Colonic mucosa (tissue), 4 donors: ENCODE results near the gene THSD7A. TPM values are rescaled to one million over a fixed set of nuclear protein-coding genes. Genes with fewer than 3 reads are reported as not detected.
A peak's percentile ranks its signal among the peaks of the same experiment; 100 is the strongest.

Source experiments
- DNase-seq: peaks from one replicate; pipeline ENCODE4 v3.0.0-alpha.2; 2020
- H3K27ac ChIP-seq: fragments of 200-600 bp; one replicate; pipeline ENCODE4 v1.8.0; 2021
- H3K27me3 ChIP-seq: fragments of 200-600 bp; one replicate; pipeline ENCODE4 v1.8.0; 2021
- H3K36me3 ChIP-seq: fragments of 200-600 bp; one replicate; pipeline ENCODE4 v1.8.0; 2021
- H3K4me1 ChIP-seq: fragments of 200-600 bp; one replicate; pipeline ENCODE4 v1.8.0; 2021; ENCODE audit warnings: mild to moderate bottlenecking
- H3K4me3 ChIP-seq: fragments of 200-600 bp; one replicate; pipeline ENCODE4 v1.8.0; 2021
- H3K9ac ChIP-seq, 2 donors: one replicate each; pipeline ENCODE4 v1.7.0; 2013; ENCODE audit warnings: control low read depth in 2 of 2, low read depth in 2 of 2, low read length in 2 of 2
- H3K9me3 ChIP-seq: fragments of 200-600 bp; one replicate; pipeline ENCODE4 v1.8.0; 2021
- intact Hi-C: fragments of 100-400 bp; cut with DNase I; formaldehyde crosslinking; loops from one replicate; pipeline ENCODE4 v1.14.1; 2022
- total RNA-seq, 2 donors: library from RNA; stranded (reverse); fragmentation: NEBNext Ultra II Directional in 1 of 2; extraction: Animal tissue kit (Norgen Biotek cat#: 25700) in 1 of 2; gene quantifications; one replicate each; pipeline ENCODE4 v1.2.1, GENCODE V29; 2021
- TF ChIP-seq, protein P1 (sequence below): fragments of 200-600 bp; IDR thresholded peaks from one replicate; pipeline ENCODE4 v1.8.0; 2022; ENCODE audit warnings: antibody characterized with exemption, mild to moderate bottlenecking
- donor health status: healthy.
- donor health status: DM: no; HTN: no; CAD: no.
- donor health status: DM: no; HTN: no; CAD: no.

Gene THSD7A
- total RNA-seq, 2 donors from 2014 or later, result 2.1 to 2.3 TPM

GRCh38 chr7:11841657-11842056 lies 9.7 kb upstream of the THSD7A start:
- Histone ChIP-seq H3K27me3 (no peaks in the 10 kb centered on the region), H3K36me3 (no peaks in the 10 kb centered on the region), H3K4me3 (no peak overlapping the region), H3K9ac (no peak overlapping the region), H3K4me1 (no peaks in the 10 kb centered on the region), H3K27ac (no peak overlapping the region), H3K9me3 (no peaks in the 10 kb centered on the region)
- no peak for DNase-seq
- intact Hi-C loops, result no loop called here
- TF ChIP-seq, protein P1, sequence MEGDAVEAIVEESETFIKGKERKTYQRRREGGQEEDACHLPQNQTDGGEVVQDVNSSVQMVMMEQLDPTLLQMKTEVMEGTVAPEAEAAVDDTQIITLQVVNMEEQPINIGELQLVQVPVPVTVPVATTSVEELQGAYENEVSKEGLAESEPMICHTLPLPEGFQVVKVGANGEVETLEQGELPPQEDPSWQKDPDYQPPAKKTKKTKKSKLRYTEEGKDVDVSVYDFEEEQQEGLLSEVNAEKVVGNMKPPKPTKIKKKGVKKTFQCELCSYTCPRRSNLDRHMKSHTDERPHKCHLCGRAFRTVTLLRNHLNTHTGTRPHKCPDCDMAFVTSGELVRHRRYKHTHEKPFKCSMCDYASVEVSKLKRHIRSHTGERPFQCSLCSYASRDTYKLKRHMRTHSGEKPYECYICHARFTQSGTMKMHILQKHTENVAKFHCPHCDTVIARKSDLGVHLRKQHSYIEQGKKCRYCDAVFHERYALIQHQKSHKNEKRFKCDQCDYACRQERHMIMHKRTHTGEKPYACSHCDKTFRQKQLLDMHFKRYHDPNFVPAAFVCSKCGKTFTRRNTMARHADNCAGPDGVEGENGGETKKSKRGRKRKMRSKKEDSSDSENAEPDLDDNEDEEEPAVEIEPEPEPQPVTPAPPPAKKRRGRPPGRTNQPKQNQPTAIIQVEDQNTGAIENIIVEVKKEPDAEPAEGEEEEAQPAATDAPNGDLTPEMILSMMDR, result no peak

- Histone ChIP-seq H3K4me1 (no peaks in the 10 kb centered on the region), H3K36me3 (no peaks in the 10 kb centered on the region), H3K9ac (no peak overlapping the region), H3K4me3 (no peak overlapping the region), H3K27me3 (no peaks in the 10 kb centered on the region), H3K9me3 (no peaks in the 10 kb centered on the region), H3K27ac (no peak overlapping the region)
- TF ChIP-seq, protein P1, result peak; percentile 24
- intact Hi-C loops, result loop anchor here (10.0 kb wide), 2 partner anchors 400 to 490 kb away; no protein-coding TSS in a partner anchor
- no peak for DNase-seq
Observed at GRCh38 chr7:11835260-11835659, 3.3 kb upstream of the THSD7A start.

- no peaks in the 10 kb centered on the region for H3K36me3 ChIP-seq
- no peaks in the 10 kb centered on the region for H3K27me3 ChIP-seq
- no peaks in the 10 kb centered on the region for H3K9me3 ChIP-seq
- intact Hi-C loops, result loop anchor here (10.0 kb wide), 2 partner anchors 399 to 491 kb away; no protein-coding TSS in a partner anchor
- no peaks in the 10 kb centered on the region for H3K4me1 ChIP-seq
- H3K27ac ChIP-seq, result no peak overlapping the region
- no peak overlapping the region for H3K9ac ChIP-seq
- TF ChIP-seq, protein P1, result no peak
- no peak overlapping the region for H3K4me3 ChIP-seq
- DNase-seq, result no peak
Observed at GRCh38 chr7:11833431-11833830, 1.4 kb upstream of the THSD7A start.

DNA sequence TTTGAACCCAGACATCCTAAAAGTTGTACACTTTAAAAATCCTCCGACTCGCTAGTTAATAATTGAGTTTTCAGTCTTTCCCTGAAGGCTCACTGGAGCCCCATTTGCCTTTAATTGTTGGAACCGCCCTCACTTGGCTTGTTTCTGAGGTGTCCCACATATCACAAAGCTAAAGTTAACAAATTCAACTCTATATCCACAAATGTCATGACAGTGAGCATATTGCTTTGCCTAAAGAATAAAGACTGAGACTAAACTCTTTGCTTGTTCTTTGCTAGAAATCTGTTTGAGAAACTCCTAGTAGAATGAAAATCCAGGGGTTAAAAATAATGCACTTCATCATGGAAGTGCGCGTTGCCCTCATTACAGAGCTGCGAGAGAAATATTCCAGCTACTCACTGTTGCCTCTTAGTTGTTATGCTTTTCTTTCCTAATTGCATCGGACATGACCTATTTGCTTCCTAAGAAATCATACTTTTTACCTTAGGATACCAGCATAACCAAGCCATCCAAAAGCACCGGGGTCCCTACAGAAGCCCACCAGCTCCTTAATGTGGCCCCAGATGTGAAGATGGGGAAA lies 752 bp downstream of the THSD7A start:
- H3K27ac ChIP-seq, result no peak overlapping the region
- no peak for DNase-seq

DNA sequence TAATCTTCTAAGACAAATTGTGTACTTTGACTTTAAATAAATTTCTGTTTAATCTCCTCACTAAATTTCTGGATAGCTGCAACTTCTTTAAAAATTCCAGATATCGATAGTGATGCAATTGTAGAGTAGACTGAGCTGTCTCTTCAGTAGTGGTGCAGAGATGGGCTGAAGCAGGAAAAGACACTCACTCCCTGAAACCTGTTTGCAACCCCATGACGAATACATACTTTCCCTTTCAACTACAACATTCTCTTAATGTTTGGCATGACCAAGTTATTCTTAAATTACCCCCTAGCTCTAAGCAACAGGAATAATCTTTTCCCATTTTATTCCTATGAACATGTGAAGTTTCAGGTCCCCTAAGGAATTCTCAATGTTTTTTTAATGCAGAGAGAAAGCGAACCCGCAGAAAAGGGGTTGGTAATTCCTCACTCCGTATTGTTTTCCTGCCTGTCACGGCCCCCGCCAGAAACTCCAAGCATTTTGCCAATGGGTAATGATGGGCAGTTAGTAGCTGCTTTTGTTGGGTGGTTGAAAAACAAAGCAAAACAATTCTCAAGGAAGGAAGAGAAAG lies 1.3 kb downstream of the THSD7A start:
- H3K27me3 ChIP-seq, result no peaks in the 10 kb centered on the region
- H3K4me1 ChIP-seq, result no peaks in the 10 kb centered on the region
- TF ChIP-seq, protein P1, result no peak
- H3K9me3 ChIP-seq, result no peaks in the 10 kb centered on the region
- intact Hi-C loops, result loop anchor here (10.0 kb wide), 2 partner anchors 396 to 494 kb away; no protein-coding TSS in a partner anchor
- H3K9ac ChIP-seq, result no peak overlapping the region
- no peak overlapping the region for H3K27ac ChIP-seq
- H3K4me3 ChIP-seq, result peak overlapping the region; percentile 42
- no peak for DNase-seq
- no peaks in the 10 kb centered on the region for H3K36me3 ChIP-seq

More for the DNA sequence above, 752 bp downstream of the THSD7A start:
- Histone ChIP-seq H3K4me1 (no peaks in the 10 kb centered on the region), H3K36me3 (no peaks in the 10 kb centered on the region), H3K9me3 (no peaks in the 10 kb centered on the region), H3K9ac (peak overlapping the region; percentile 1 to 8), H3K27me3 (no peaks in the 10 kb centered on the region), H3K4me3 (peak overlapping the region; percentile 42)
- TF ChIP-seq, protein P1, result no peak
- intact Hi-C loops, result loop anchor here (10.0 kb wide), 2 partner anchors 396 to 494 kb away; no protein-coding TSS in a partner anchor
